ENCODE results near the gene CYP8B1. TPM values are rescaled to one million over a fixed set of nuclear protein-coding genes. Genes with fewer than 3 reads are reported as not detected.

The CYP8B1 gene
- total RNA-seq, 4 donors from 2014 or later: not detected

- H3K36me3 ChIP-seq: no peaks in the 10 kb centered on the region
- no peaks in the 10 kb centered on the region for H3K4me1 ChIP-seq
- TF ChIP-seq, protein P1, sequence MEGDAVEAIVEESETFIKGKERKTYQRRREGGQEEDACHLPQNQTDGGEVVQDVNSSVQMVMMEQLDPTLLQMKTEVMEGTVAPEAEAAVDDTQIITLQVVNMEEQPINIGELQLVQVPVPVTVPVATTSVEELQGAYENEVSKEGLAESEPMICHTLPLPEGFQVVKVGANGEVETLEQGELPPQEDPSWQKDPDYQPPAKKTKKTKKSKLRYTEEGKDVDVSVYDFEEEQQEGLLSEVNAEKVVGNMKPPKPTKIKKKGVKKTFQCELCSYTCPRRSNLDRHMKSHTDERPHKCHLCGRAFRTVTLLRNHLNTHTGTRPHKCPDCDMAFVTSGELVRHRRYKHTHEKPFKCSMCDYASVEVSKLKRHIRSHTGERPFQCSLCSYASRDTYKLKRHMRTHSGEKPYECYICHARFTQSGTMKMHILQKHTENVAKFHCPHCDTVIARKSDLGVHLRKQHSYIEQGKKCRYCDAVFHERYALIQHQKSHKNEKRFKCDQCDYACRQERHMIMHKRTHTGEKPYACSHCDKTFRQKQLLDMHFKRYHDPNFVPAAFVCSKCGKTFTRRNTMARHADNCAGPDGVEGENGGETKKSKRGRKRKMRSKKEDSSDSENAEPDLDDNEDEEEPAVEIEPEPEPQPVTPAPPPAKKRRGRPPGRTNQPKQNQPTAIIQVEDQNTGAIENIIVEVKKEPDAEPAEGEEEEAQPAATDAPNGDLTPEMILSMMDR (IDR thresholded peaks at IDR 0.05): no peak
- TF ChIP-seq POLR2A (IDR thresholded peaks at IDR 0.05): no peak
- WGBS, 2 donors: 86 to 93% methylated on average over 7 of the region's 7 CpGs
- no peaks in the 10 kb centered on the region for H3K27me3 ChIP-seq
- H3K9me3 ChIP-seq: no peaks in the 10 kb centered on the region
- no peak overlapping the region for H3K4me3 ChIP-seq
- intact Hi-C loops (cut with DNase I): no loop called here
- H3K27ac ChIP-seq: no peak overlapping the region
- DNase-seq: no peak
Observed at GRCh38 chr3:42867138-42867537, 8.5 kb downstream of the CYP8B1 start.

DNA sequence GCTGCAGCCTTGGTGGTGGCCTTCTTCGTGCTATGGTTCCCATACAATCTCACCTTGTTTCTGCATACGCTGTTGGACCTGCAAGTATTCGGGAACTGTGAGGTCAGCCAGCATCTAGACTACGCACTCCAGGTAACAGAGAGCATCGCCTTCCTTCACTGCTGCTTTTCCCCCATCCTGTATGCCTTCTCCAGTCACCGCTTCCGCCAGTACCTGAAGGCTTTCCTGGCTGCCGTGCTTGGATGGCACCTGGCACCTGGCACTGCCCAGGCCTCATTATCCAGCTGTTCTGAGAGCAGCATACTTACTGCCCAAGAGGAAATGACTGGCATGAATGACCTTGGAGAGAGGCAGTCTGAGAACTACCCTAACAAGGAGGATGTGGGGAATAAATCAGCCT is 10.4 kb downstream of the CYP8B1 start:
- no peaks in the 10 kb centered on the region for H3K4me1 ChIP-seq
- no peak overlapping the region for H3K27ac ChIP-seq
- no peak overlapping the region for H3K4me3 ChIP-seq
- DNase-seq: no peak
- TF ChIP-seq, protein P1 (IDR thresholded peaks at IDR 0.05): no peak
- no peak for TF ChIP-seq POLR2A (IDR thresholded peaks at IDR 0.05)
- WGBS, 2 donors: 90% methylated on average over 8 of the region's 8 CpGs; no CpG with 5 or more reads in 1 of the 2 donors
- no peaks in the 10 kb centered on the region for H3K27me3 ChIP-seq
- H3K9me3 ChIP-seq: no peaks in the 10 kb centered on the region
- intact Hi-C loops (cut with DNase I): no loop called here
- no peaks in the 10 kb centered on the region for H3K36me3 ChIP-seq

DNA sequence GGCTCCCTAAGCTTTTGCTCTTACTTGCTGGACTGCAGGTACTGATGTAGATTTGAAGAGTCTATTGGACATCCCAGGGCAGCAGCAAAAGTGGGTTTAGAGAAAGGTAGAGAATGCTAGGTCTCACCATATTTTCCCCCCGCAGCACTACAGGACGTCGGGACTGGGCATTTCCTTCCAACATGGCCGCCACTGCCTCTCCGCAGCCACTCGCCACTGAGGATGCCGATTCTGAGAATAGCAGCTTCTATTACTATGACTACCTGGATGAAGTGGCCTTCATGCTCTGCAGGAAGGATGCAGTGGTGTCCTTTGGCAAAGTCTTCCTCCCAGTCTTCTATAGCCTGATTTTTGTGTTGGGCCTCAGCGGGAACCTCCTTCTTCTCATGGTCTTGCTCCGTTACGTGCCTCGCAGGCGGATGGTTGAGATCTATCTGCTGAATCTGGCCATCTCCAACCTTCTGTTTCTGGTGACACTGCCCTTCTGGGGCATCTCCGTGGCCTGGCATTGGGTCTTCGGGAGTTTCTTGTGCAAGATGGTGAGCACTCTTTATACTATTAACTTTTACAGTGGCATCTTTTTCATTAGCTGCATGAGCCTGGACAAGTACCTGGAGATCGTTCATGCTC is 11.2 kb downstream of the CYP8B1 start:
- H3K27ac ChIP-seq: no peak overlapping the region
- intact Hi-C loops (cut with DNase I): no loop called here
- H3K27me3 ChIP-seq: no peaks in the 10 kb centered on the region
- no peak overlapping the region for H3K4me3 ChIP-seq
- H3K4me1 ChIP-seq: no peaks in the 10 kb centered on the region
- TF ChIP-seq POLR2A (IDR thresholded peaks at IDR 0.05): no peak
- TF ChIP-seq, protein P1 (IDR thresholded peaks at IDR 0.05): no peak
- no peaks in the 10 kb centered on the region for H3K36me3 ChIP-seq
- WGBS, 2 donors: 93 to 95% methylated on average over 14 to 15 of the region's 15 CpGs
- no peak for DNase-seq
- H3K9me3 ChIP-seq: no peaks in the 10 kb centered on the region

DNA sequence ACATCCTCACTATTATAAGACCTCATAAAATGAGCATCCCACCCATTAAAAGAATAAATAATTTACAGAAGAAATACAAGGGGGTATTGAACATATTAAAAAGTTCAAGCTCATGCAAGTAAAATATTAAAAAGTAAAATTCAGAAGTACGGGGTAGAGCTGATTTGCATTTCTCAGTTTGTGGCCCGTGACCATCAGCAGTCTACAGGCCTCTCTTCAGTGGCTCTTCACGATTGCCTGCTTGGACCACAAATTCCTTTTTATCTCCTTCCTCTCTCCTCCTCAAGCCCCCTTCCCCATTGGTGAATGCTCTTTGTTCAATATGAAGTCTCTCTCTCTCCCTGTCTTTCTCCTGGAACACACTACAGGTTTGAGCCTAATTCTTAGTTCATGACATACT is 19.1 kb downstream of the CYP8B1 start:
- no peak for DNase-seq
- intact Hi-C loops (cut with DNase I): no loop called here
- no peaks in the 10 kb centered on the region for H3K9me3 ChIP-seq
- peaks cover 0 to 15% (median 0%) of the 10 kb centered on the region in 3 donors for H3K4me1 ChIP-seq
- no peak for TF ChIP-seq POLR2A (IDR thresholded peaks at IDR 0.05)
- TF ChIP-seq, protein P1 (IDR thresholded peaks at IDR 0.05): no peak
- 84 to 88% methylated on average over 3 of the region's 3 CpGs for WGBS, 2 donors
- H3K36me3 ChIP-seq: no peaks in the 10 kb centered on the region
- H3K4me3 ChIP-seq: no peak overlapping the region
- H3K27me3 ChIP-seq: no peaks in the 10 kb centered on the region
- no peak overlapping the region for H3K27ac ChIP-seq

DNA sequence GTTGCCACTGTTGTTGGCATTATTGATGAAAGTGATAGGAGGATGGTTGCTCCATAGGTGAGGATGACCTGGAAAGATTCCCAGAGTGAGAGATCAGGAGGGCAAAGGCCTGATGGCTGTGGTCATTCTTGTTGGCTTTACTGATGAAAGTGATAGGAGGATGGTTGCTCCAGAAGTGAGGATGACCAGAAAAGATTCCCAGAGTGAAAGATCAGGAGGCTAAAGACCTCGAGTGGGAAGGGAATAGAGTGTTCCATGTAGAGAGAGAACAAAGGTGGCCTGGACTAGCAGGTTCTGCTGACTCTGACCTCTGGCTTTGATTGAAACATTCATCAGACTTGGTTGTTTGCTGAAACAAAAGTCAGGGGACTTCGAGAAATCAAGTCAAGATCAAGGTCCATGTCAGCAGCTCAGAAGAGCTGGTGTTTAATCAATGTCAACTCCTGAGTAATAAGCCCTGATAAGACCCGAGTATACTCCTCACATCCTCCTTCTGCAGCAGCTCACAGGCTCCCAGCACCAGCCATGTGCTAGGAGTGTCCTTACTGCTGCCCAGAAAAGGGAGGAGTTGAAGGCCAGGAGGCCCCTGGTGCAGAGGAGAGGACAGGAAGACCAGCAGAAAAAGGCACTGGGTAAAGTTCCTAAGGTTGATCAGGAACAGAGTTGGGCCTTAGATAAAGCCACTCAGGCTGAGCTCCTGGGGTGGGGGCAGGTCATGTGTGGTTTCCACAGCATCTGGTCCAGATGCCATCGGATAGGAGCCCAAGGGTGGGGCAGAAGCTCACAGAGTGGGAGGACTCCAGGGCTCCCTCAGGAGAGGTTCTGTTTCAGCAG is 19.9 kb downstream of the CYP8B1 start:
- TF ChIP-seq POLR2A (IDR thresholded peaks at IDR 0.05): no peak
- TF ChIP-seq, protein P1 (IDR thresholded peaks at IDR 0.05): no peak
- peaks cover 0 to 19% (median 0%) of the 10 kb centered on the region in 3 donors for H3K4me1 ChIP-seq
- 62 to 66% methylated on average over 4 of the region's 4 CpGs for WGBS, 2 donors

More for the DNA sequence above, 19.9 kb downstream of the CYP8B1 start:
- Histone ChIP-seq H3K27ac (no peak overlapping the region), H3K9me3 (no peaks in the 10 kb centered on the region), H3K36me3 (no peaks in the 10 kb centered on the region), H3K4me3 (no peak overlapping the region), H3K27me3 (no peaks in the 10 kb centered on the region)
- DNase-seq: no peak
- intact Hi-C loops (cut with DNase I): no loop called here

All from esophagus squamous epithelium (tissue), 5 donors.